ENCODE results near the gene CCDC97.

Gene CCDC97

DNA sequence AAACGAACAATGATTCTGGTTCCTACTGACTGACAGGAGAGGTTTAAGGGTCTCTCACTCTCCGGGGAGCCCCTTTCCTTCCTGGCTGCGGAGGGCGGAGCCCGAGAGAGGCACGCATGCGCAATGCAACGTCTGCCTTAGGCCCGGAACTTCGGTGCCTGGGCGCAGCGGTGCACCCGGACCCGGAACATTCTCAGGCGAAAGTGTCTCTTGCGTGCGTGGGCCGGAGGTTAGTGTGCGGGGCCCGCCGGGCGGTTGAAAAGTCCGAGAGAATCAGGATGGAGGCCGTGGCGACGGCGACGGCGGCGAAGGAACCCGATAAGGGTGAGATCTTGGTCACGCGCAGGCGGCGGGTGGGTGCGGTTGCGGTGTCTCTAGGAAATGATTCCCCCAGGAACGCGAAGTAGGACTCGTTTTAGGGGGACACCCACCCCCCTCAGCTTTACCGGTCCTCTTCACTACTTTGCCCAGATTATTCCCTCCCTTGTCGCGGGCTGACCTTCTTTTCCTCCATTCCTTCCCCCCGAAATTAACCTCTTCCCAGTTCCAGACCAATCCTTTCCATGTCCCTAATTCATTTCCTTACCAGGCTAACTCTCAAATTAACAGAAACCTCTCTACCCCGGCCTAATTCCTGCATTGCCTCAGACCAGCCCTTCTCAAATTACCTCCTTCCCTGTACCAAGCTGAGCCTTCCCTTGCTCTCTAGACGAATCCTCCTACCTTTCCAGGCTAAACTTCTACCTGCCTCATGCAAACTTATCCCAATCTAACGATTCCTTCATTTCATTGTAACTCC lies at the start of gene CCDC97:
TSS of gene CCDC97 (plus strand) at position 140 of the 799 bp plus-strand sequence. CDS start at position 279, 139 bp downstream.
- no peaks in the 10 kb centered on the region for H3K9me3 ChIP-seq (ENCODE audit: insufficient read depth, low read length)
- peak within 1 kb of the TSS; percentile 75 for H3K27ac ChIP-seq (ENCODE audit: low read depth, low read length)
- no peak for TF ChIP-seq EZH2phosphoT487 (conservative IDR thresholded peaks at IDR 0.05; ENCODE audit: low read length)
- TF ChIP-seq, protein P1, sequence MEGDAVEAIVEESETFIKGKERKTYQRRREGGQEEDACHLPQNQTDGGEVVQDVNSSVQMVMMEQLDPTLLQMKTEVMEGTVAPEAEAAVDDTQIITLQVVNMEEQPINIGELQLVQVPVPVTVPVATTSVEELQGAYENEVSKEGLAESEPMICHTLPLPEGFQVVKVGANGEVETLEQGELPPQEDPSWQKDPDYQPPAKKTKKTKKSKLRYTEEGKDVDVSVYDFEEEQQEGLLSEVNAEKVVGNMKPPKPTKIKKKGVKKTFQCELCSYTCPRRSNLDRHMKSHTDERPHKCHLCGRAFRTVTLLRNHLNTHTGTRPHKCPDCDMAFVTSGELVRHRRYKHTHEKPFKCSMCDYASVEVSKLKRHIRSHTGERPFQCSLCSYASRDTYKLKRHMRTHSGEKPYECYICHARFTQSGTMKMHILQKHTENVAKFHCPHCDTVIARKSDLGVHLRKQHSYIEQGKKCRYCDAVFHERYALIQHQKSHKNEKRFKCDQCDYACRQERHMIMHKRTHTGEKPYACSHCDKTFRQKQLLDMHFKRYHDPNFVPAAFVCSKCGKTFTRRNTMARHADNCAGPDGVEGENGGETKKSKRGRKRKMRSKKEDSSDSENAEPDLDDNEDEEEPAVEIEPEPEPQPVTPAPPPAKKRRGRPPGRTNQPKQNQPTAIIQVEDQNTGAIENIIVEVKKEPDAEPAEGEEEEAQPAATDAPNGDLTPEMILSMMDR (IDR thresholded peaks at IDR 0.05; ENCODE audit: insufficient read depth, low read length, poor library complexity, severe bottlenecking) = no peak
- H3K27me3 ChIP-seq (ENCODE audit: low read length) = no peaks in the 10 kb centered on the region
- H3K9me2 ChIP-seq (replicated peaks; ENCODE audit: insufficient read depth, low read length) = no peaks in the 10 kb centered on the region
- peak within 1 kb of the TSS; percentile 90 for H3K4me3 ChIP-seq (ENCODE audit: insufficient read depth, low read length, poor library complexity, severe bottlenecking)
- H3K36me3 ChIP-seq (ENCODE audit: low read length) = peaks cover 6% of the 10 kb centered on the region
- no peaks in the 10 kb centered on the region for H4K20me1 ChIP-seq (ENCODE audit: low read depth, low read length)
- peak within 1 kb of the TSS; percentile 42 for H2AFZ ChIP-seq (ENCODE audit: low read depth, low read length, severe bottlenecking)
- H3K4me2 ChIP-seq (ENCODE audit: low read depth, low read length, poor library complexity, severe bottlenecking) = peak within 1 kb of the TSS; percentile 89
- peak within 1 kb of the TSS; percentile 79 for H3K9ac ChIP-seq (ENCODE audit: low read length)
- peaks cover 31% of the 10 kb centered on the region for H3F3A ChIP-seq (ENCODE audit: insufficient read depth)
- peaks cover 14% of the 10 kb centered on the region for H3K79me2 ChIP-seq (ENCODE audit: insufficient read depth, low read length)

GRCh38 chr19:41261474-41262190 lies 48.3 kb upstream of the CCDC97 start:
- H3K4me2 ChIP-seq (ENCODE audit: low read depth, low read length, poor library complexity, severe bottlenecking) = peak overlapping the region; percentile 85
- H3F3A ChIP-seq (ENCODE audit: insufficient read depth) = peaks cover 11% of the 10 kb centered on the region; the same call in 1 of the 2 replicates
- no peaks in the 10 kb centered on the region for H3K9me3 ChIP-seq (ENCODE audit: insufficient read depth, low read length)
- H3K79me2 ChIP-seq (ENCODE audit: insufficient read depth, low read length) = peaks cover 24% of the 10 kb centered on the region
- H3K9me2 ChIP-seq (replicated peaks; ENCODE audit: insufficient read depth, low read length) = no peaks in the 10 kb centered on the region
- H4K20me1 ChIP-seq (ENCODE audit: low read depth, low read length) = no peaks in the 10 kb centered on the region
- no peaks in the 10 kb centered on the region for H3K27me3 ChIP-seq (ENCODE audit: low read length)
- H3K27ac ChIP-seq (ENCODE audit: low read depth, low read length) = no peak overlapping the region; the same call in 1 of the 2 replicates
- peak overlapping the region; percentile 82 for H3K9ac ChIP-seq (ENCODE audit: low read length)
- H2AFZ ChIP-seq (ENCODE audit: low read depth, low read length, severe bottlenecking) = peak overlapping the region; percentile 60
- H3K4me3 ChIP-seq (ENCODE audit: insufficient read depth, low read length, poor library complexity, severe bottlenecking) = no peak overlapping the region
- no peaks in the 10 kb centered on the region for H3K36me3 ChIP-seq (ENCODE audit: low read length)
- TF ChIP-seq, protein P1 (IDR thresholded peaks at IDR 0.05; ENCODE audit: insufficient read depth, low read length, poor library complexity, severe bottlenecking) = no peak
- no peak for TF ChIP-seq EZH2phosphoT487 (conservative IDR thresholded peaks at IDR 0.05; ENCODE audit: low read length)

DNA sequence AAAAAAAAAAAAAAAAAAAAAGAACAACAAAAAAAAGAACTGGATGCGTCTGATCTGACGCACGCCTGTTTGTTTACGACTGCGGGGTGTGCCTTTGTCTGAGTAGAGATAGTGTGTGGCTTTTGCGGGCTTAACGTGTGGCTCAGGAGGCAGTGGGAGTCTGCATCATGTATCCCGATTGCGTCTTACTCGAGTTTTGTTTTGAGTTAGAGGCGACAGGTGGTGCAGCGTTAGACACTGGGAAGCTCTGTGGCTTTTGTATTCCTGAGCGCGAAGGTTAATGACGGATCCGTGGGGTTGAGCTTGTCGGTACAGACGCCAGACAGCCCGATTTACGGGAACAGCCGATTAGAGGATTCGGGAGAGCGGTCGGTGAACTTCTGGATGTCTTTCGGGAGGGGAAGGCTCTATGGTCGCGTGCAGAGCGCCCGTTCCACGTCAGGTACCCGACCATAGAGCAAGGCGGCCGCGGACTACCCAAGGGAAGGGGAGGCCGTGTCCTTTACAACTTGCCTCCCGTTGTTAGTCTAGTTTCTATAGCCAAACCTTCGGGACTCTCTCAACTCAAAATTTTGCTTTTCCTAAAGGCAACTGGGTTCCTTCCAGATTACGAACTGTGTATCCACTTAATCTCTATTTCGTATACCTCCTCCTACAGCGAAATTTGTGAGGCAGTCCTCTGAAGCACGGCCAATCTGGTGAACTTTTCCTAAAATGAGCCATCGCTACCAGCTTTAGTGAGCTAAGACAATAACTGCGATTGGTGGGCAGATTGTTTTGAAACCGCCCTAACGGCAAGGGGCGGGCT lies 46.7 kb upstream of the CCDC97 start:
- H3K4me2 ChIP-seq (ENCODE audit: low read depth, low read length, poor library complexity, severe bottlenecking) = peak overlapping the region; percentile 85
- H3K9me2 ChIP-seq (replicated peaks; ENCODE audit: insufficient read depth, low read length) = no peaks in the 10 kb centered on the region
- peak overlapping the region; percentile 87 for H3K27ac ChIP-seq (ENCODE audit: low read depth, low read length)
- H3K9ac ChIP-seq (ENCODE audit: low read length) = peak overlapping the region; percentile 82
- no peaks in the 10 kb centered on the region; the same call in 1 of the 2 replicates for H3K36me3 ChIP-seq (ENCODE audit: low read length)
- TF ChIP-seq, protein P1 (IDR thresholded peaks at IDR 0.05; ENCODE audit: insufficient read depth, low read length, poor library complexity, severe bottlenecking) = no peak
- no peak for TF ChIP-seq EZH2phosphoT487 (conservative IDR thresholded peaks at IDR 0.05; ENCODE audit: low read length)
- peaks cover 40% of the 10 kb centered on the region for H3K79me2 ChIP-seq (ENCODE audit: insufficient read depth, low read length)
- no peaks in the 10 kb centered on the region for H3K9me3 ChIP-seq (ENCODE audit: insufficient read depth, low read length)
- H3F3A ChIP-seq (ENCODE audit: insufficient read depth) = peaks cover 11% of the 10 kb centered on the region; the same call in 1 of the 2 replicates
- H2AFZ ChIP-seq (ENCODE audit: low read depth, low read length, severe bottlenecking) = peak overlapping the region; percentile 81
- H3K27me3 ChIP-seq (ENCODE audit: low read length) = no peaks in the 10 kb centered on the region
- H3K4me3 ChIP-seq (ENCODE audit: insufficient read depth, low read length, poor library complexity, severe bottlenecking) = peak overlapping the region; percentile 81
- H4K20me1 ChIP-seq (ENCODE audit: low read depth, low read length) = no peaks in the 10 kb centered on the region
